ENCODE measurements around the gene CNOT1.

GRCh38 chr16:58586340-58587030 lies 43.1 kb downstream of the CNOT1 start:
- TF ChIP-seq CTCF (IDR thresholded peaks at IDR 0.05 in 2 of 3, conservative IDR thresholded peaks at IDR 0.05 in 1 of 3; ENCODE audit: borderline replicate concordance in 1 of 3, insufficient read depth in 1 of 3, low read depth in 2 of 3, low read length in 2 of 3): no peak
- no peak for TF ChIP-seq ZNF274 (IDR thresholded peaks at IDR 0.05; ENCODE audit: low read depth, low read length)
- no peak for TF ChIP-seq JUND (IDR thresholded peaks at IDR 0.05)
- no peak for TF ChIP-seq EZH2phosphoT487 (IDR thresholded peaks at IDR 0.05; ENCODE audit: borderline replicate concordance)
- TF ChIP-seq YY1 (IDR thresholded peaks at IDR 0.05; ENCODE audit: extremely low read depth, insufficient replicate concordance, low read depth, low read length): no peak
- TF ChIP-seq MAX (IDR thresholded peaks at IDR 0.05): no peak
- TF ChIP-seq CEBPB (IDR thresholded peaks at IDR 0.05; ENCODE audit: low read depth): no peak
- TF ChIP-seq POLR2A (IDR thresholded peaks at IDR 0.05; ENCODE audit: borderline replicate concordance, extremely low read depth, insufficient read depth, insufficient read length): no peak

All from HCT116 (cell line).